Posterior vena cava (tissue), 2 donors: Measurements from ENCODE around the gene SPSB3. TPM values are rescaled to one million over a fixed set of nuclear protein-coding genes. Genes with fewer than 3 reads are reported as not detected.

ENCODE experiments used
- DNase-seq: peaks from one replicate; pipeline ENCODE4 v3.0.0-alpha.2; 2020; ENCODE audit warnings: low spot score
- intact Hi-C, 2 donors: fragments of 100-400 bp; cut with DNase I; formaldehyde crosslinking; loops; one replicate each; pipeline versions ENCODE4 v1.14.1 to v1.14.2; 2022 to 2023
- long read RNA-seq, 2 donors: library from polyadenylated mRNA; unstranded; transcript quantifications; one replicate each; pipeline ENCODE4 v2.0.0, GENCODE V29; 2020 to 2021
- total RNA-seq, 2 donors: library from RNA; stranded (reverse); fragmentation: NEBNext Ultra II Directional; extraction: Animal tissue kit (Norgen Biotek cat#: 25700); gene quantifications; one replicate each; pipeline ENCODE4 v1.2.1, GENCODE V29; 2021
- donor health status: DM: yes; HTN: yes; CAD: no.
- donor health status: DM: yes; HTN: yes; CAD: no.

Gene SPSB3
- 10 to 100 TPM; 21.7 to 26.7 TPM for total RNA-seq
- long read RNA-seq, donor 1, transcript SPSB3-208 (7 exons, 1,784 nt) = major isoform, 13 of 38 reads
- long read RNA-seq, donor 1, transcript SPSB3-209 (6 exons, 1,628 nt) = minor isoform, 9 of 38 reads
- long read RNA-seq, donor 1, partial matches to known transcripts = 3 of 38 reads
- long read RNA-seq, donor 1, other reads (novel, unspliced or antisense) = 5 of 38 reads
- long read RNA-seq, donor 2, transcript SPSB3-208 (7 exons, 1,784 nt) = major isoform, 105 of 245 reads
- long read RNA-seq, donor 2, transcript SPSB3-209 (6 exons, 1,628 nt) = minor isoform, 75 of 245 reads
- long read RNA-seq, donor 2, transcript SPSB3-202 (5 exons, 1,509 nt) = minor isoform, 8 of 245 reads
- long read RNA-seq, donor 2, transcript SPSB3-201 (6 exons, 1,449 nt) = minor isoform, 14 of 245 reads
- long read RNA-seq, donor 2, partial matches to known transcripts = 13 of 245 reads
- long read RNA-seq, donor 2, other reads (novel, unspliced or antisense) = 20 of 245 reads

DNA sequence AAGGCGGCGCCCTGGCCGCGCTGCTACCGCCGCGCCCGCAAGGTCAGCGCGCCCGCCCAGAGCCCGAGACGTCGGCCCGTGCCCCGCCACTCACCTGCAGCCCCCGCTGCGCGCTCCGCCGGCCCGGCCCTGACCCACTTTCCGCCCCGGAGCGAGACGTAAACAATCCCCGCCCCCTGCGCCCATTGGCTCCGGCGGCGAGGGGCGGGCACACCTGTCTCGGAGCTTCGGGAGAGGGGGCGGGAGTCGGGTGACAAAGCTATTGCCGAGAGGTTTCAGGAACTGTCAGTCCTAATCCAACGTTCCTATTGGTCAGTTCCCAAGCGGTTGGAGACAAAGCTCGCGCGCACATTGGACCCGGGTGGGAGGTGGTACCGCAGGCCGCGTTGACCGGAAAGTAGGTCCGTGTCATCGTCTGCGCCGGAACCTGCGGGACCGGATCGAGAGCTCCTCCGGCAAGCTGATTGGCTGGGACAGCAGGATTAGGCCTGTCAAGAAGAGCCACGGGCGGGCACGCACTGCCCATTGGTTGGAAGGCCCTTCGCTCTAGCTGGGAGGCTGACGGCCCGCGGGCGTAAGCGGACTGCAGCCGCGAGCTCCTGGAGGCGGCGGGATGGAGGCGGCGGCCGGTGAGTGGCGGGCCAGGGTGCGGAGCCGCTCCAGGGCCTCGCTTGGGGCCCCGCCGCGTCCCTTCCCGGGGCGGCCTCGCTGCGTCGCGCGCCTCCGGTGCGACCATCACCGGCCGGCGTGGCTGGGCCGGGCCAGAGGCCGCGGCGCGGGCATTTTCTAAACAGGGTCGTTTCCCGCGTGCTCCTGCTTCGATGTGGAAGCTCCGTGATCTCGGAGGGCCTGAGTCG is at the start of gene SPSB3, which contains the start of gene NUBP2:
SPSB3 (minus strand) TSS at position 164 of the 857 bp plus-strand sequence. CDS start 1,088 bp downstream, outside the sequence.
NUBP2 (plus strand) TSS at position 553 of the 857 bp plus-strand sequence; CDS start at position 614, 61 bp downstream.
- intact Hi-C loops = no loop called here
- DNase-seq = peak; percentile 100

DNA sequence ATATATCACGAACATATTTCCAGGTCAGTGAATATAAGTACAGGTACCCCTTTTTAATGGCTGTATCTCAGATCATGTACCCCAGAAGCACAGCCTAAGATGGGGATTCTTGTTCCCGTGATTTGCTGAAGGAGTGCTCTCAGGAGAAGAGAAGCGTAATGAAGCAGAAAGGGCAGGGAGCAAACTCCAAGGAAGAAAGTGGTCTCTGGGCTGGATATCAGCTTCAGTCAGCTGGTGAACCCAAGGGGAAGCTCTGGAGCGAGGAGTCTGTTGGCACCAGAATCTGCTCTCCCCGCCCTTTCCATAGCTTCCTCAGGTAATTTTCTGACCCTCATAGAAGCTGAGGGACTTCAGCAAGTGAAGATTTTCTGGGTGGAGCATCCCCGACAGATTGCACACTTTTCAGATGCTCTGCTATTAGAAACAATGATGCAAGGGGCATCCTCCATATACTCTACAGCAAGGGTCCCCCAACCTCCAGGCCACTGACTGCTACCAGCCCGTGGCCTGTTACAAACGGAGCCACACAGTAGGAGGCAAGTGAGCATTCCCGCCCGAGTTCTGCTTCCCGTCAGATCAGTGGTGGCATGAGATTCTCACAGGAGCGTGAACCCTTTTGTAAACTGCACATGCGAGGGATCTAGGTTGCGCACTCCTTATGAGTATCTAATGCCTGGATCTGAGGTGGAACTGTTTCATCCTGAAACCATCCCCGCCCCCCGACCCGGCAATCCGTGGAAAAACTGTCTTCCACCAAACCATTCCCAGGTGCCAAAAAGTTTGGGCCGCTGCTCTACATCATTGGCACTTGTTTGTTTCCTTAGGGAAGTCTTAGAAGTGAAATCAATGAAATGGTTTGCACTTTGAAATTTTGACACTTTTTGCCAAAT is 49.1 kb upstream of the SPSB3 start:
- intact Hi-C loops = no loop called here
- DNase-seq = no peak

DNA sequence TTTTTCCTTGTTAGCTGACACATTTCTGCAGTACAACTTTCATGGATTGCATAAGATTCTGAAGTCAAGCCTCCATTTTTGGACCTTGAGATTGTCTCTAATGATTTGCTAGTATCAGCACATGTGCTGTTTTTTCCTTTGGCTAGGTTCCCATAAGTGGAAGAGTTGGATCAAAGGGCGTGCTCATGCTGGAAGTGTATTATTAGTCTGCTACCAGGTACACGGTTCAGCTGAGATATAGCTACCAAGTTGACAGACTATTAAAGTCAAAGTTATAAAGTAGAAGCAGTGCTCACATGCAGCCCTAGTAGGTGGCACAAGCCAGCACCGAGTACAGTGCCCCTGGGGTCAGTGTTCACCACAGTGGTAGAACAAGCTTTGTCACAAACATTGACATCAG is 47.8 kb upstream of the SPSB3 start:
- no peak for DNase-seq
- intact Hi-C loops = no loop called here

DNA sequence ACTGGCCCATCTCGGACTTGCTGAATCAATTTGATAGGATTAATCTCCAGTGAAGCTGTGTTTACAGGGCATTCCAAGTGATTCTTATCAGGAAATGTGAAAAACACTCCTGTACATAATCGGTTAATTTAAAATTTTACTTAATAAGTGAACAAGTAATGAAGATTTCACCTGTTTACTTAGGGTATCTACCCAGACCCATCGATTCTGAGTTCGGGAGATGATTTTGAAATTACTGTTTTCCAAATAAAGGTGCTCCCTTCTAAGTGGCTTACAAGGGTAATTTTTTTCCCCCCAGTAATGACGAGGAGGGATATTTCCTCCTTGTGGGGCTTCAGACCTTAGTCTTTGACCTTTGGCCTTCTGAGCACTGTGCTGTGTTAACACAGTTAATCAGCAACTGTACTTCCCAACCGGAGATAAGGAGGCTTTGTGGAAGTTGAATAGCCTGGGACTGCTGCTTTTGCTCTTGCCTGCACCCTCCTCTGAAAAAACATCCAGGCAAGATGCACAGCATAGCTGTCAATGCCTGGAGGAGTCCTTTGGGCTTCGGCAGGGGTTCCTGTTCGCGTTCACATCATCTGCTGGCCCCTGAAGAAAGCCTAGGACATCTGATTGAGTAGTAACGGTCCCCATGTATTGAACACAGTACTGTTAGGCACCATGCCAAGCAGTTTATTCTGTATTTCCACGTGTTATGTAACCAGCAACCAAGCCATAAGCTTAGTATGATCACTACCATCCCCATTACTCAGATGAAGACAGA is 46.5 kb upstream of the SPSB3 start:
- no peak for DNase-seq
- intact Hi-C loops = loop anchor here in 1 of 2 donors (10.0 kb wide), 1 partner anchor 1756 kb away; no protein-coding TSS in a partner anchor

DNA sequence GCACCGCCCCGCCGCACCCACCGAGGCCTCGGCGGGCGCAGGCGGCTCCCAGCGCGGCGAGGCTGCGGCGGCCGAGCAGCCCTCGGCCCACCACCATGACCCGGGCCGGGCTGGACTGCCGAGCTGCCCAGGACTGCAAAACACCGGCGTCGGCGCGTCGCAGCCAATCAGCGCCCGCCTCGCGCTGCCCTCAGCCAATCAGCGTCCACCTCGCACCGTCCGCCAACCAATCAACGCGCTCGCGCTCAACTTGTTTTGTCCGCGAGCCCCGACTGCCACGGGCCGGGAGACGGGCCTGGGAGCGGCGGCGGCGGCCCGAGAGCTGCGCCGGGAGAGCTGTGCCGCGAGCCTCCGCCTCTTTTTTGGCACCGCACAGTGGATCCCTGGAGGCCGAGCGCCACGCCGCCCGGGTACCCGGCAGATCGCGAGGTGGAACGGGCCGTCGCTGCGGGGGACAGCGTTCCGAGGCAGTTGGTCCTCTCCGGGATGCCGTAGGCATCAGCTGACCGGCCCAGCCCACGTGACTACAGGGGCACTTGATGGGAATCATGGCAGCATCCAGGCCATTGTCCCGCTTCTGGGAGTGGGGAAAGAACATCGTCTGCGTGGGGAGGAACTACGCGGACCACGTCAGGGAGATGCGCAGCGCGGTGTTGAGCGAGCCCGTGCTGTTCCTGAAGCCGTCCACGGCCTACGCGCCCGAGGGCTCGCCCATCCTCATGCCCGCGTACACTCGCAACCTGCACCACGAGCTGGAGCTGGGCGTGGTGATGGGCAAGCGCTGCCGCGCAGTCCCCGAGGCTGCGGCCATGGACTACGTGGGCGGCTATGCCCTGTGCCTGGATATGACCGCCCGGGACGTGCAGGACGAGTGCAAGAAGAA is 44.6 kb upstream of the SPSB3 start, which contains the start of the genes FAHD1 and HAGH:
FAHD1 (plus strand) TSS at position 516 of the 883 bp plus-strand sequence; CDS start at position 549, 33 bp downstream.
HAGH (minus strand) TSS at position 135 of the 883 bp plus-strand sequence; CDS start at position 97, 38 bp downstream.
- DNase-seq = peak; percentile 98
- intact Hi-C loops = loop anchor here in 1 of 2 donors (10.0 kb wide), 1 partner anchor 1758 kb away; no protein-coding TSS in a partner anchor

DNA sequence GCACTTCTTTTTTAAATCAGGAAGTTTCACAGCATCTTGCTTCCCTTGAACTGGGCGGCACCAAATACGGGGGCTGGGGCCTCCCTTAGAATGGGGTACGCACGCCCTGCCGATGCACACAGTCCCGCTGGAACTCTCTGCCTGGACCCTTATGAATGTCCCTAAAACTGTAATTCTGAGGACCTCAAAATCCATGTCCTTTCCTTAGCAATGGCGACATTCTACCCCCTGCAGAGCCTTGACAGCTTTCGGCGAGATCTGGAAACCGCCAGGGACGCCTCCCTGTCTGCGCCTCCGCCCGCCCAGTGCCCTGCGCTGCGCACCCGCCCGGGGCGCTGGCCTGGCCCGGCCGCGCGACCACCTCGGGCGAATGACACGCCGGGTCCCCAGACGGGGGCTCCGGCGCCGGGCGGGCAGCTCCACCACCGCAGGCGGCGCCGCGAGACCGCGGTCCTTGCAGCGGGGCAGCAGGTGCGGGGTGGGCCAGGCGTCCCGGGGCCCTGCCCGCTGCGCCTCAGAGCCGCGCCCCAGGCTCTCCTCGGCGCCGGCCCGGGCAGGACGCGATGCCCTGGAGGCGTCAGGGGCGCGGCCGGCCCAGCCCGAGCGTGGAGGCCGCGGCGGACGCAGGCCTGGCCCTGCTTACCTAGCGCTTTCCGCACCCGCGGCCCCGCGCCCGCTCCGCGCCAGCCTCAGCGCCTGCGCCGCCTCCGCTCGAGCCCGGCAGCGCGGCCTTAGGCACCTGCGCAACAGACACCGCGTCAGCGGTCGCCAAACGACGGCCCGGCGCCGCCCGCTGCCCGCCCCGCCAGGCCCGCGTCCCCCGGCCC is 43.7 kb upstream of the SPSB3 start:
- DNase-seq = peak; percentile 78
- intact Hi-C loops = loop anchor here in 1 of 2 donors (10.0 kb wide), 1 partner anchor 1759 kb away; no protein-coding TSS in a partner anchor

DNA sequence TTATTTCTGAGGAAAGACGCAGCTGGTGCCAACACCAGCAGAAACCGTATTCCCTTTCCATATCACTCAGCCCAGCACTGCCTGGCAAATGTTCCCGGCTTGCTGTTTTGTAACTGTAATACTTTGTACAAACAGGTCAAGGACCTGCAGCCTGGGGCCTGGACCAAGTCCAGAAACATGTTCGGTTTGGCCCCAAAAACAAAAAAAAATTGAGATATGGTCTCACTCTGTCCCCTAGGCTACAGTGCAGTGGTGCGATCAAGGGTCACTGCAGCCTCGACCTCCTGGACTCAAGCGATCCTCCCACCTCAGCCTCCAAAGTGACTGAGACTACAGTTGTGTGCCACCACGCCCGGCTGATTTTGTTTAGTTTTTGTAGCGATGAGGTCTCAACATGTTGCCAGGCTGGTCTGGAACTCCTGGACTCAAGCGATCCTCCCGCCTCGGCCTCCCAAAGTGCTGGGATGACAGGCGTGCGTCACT is 43.1 kb upstream of the SPSB3 start:
- intact Hi-C loops = loop anchor here in 1 of 2 donors (10.0 kb wide), 1 partner anchor 1759 kb away; no protein-coding TSS in a partner anchor
- peak; percentile 78 for DNase-seq

DNA sequence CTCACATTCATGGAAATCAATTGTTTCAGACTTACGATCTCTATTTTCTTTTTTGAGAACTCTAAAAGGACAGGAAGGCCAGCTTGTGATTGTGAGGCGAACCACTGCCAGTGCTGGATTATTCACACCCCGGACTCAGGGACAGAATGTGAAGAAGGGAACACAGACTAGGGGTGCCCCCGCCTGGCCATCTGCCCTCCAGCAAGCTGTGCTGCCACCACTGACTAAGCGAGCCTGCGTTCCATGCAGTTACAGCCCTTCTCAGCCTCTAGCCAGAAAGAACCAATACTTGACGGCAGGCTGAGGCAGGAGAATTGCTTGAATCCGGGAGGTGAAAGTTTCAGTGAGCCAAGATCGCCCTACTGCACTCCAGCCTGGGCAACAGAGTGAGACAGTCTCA is 41.5 kb upstream of the SPSB3 start:
- intact Hi-C loops = loop anchor here in 1 of 2 donors (10.0 kb wide), 1 partner anchor 1761 kb away; no protein-coding TSS in a partner anchor
- DNase-seq = no peak

DNA sequence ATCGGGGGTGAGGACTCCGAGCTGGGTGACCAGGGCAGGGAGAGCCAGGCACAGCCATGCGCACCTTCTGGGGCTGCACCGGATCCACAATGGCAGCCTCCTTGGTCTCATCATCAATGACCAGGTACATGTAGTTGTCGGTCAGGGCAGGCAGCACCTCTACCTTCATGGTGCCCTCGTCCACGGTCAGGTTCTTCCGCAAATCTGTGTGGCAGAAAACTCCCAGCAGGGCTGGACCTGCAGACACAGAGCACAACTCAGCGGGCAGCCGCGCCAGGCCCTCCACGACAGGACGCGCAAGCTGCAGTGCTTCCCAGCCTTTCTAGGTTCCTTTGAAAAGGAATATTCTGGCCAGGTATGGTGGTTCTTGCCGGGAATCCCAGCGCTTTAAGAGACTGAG is 40.4 kb upstream of the SPSB3 start:
- intact Hi-C loops = loop anchor here in 1 of 2 donors (10.0 kb wide), 1 partner anchor 1762 kb away; no protein-coding TSS in a partner anchor
- no peak for DNase-seq

DNA sequence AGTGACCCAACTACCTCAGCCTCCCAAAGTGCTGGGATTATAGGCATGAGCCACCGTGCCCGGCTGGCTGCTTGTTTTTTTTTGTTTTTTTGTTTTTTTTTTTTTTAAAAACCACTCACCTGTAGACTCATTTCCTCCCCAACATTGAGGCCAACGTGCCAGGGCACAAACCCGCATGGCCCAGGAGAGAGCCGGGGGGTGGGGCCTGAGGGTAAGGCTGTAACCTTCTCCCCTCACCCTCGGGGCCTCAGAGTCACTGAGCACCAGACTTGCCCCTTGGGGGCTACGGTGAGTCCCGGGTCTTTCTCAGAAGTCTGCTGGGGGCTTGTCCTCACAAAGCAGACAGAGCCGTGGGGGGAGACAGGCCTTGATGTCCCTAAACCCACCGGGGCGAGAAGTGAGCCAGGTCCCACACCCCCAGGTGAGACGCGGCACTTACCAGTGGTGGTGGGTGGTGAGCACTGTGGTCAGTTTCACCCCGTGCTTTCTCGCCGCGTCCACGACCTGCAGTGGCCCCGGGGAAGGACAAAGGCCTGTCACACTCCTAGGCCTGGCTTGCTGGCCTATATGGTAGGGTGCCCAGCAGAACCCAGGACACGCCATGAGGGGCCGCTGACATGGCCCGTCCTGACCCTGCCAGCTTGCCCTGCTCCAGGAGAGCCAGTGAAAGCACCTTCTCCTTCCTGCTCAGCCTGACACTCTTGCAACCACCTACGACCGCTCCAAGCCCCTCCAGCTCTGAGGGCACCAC is 39.7 kb upstream of the SPSB3 start:
- peak; percentile 74 for DNase-seq
- intact Hi-C loops = loop anchor here in 1 of 2 donors (10.0 kb wide), 1 partner anchor 1763 kb away; no protein-coding TSS in a partner anchor

DNA sequence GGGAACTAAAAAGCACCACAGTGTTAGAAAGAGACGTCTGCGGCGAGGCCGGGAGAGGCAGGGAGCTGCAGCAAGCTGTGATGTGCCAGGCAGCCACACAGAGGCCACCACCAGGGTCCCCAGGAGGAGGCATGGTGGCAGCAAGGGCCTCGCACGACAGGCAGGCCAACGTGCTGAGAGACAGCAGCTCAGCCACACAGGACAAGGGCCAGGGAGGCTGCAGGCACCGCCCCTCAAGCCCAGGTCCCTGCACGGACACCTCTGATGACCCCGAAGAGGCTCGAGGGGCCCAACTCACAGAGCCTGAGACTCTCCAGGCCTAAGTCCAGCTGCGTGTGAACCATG is 38.5 kb upstream of the SPSB3 start:
- peak; percentile 73 for DNase-seq
- intact Hi-C loops = loop anchor here in 1 of 2 donors (10.0 kb wide), 1 partner anchor 1764 kb away; no protein-coding TSS in a partner anchor

DNA sequence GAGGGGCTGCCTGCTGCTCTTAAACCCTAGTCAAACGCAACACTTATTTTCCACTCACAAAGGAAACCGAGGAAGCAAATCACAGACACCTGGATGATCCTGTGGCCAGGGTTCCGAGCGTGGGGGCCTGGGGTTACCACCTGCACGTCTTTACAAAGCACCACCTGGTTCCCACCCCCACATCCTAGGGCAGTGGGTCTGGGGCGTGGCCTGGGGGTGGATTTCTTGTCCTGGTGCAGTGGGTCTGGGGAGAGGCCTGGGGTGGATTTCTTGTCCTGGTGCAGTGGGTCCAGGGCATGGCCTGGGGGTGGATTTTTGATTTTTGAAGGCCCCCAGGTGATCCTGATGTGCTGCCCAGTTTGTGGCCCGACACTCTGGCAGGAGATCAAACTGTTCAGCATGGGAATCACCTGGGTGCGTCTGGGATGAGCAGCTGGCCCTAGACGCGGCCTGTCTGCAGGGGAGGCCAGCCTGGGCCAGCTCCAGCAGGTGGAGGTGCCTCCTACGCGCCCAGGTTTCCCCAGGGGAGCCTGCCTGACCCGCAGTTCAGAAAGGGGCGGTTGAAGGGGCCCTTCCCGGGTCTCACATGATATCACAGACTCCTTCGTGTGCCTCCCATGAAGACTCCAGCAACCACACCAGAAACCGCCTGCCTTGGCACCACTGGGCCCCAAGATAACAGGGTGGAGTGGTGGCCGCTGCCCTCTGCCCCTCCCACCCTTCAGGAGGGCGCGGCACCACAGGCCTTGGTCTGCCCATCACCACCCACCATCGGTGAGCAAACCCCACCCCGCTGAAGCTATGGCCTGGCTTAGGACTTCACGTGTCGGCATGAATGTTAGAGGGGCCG is 38.0 kb upstream of the SPSB3 start:
- intact Hi-C loops = loop anchor here in 1 of 2 donors (10.0 kb wide), 1 partner anchor 1764 kb away; no protein-coding TSS in a partner anchor
- DNase-seq = peak; percentile 64

DNA sequence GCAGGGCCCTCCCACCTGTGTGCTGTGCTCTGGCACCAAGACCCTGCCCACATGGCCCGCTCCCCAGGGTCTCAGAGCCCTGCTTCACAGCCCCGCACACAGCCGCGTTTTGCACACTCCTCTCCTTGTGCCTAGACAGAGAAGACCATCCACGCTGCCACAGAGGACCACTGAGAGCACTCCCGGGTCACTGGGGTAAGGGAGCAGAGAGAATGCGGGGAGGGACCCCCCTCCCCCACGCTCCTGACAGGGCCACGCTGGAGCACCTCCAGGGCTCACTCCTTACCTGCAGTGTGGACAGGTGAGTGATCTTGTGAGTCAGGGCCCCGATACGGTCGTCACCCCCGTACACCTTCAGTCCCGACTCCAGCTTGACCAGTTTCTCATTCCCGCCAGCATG is 37.2 kb upstream of the SPSB3 start:
- peak; percentile 74 for DNase-seq
- intact Hi-C loops = loop anchor here in 1 of 2 donors (10.0 kb wide), 1 partner anchor 1765 kb away; no protein-coding TSS in a partner anchor
